Activated naive CD4-positive, alpha-beta T cell treated with anti-CD3 and anti-CD28 coated beads for 36 hours (primary cell): Measurements from ENCODE around the gene XG. TPM values are rescaled to one million over a fixed set of nuclear protein-coding genes. Genes with fewer than 3 reads are reported as not detected.

Source experiments
- CTCF ChIA-PET: fragments of 350-600 bp; sonication (Branson Sonifier 250); formaldehyde crosslinking; loops from one replicate; lab custom pipeline; 2021; ENCODE audit warnings: antibody characterized with exemption; lab: Charles Lee
- DNase-seq: peaks from one replicate; pipeline ENCODE4 v3.0.0-alpha.2; 2020
- H3K27ac Mint-ChIP-seq: one replicate; pipeline ENCODE4 v1.8.0; 2021; ENCODE audit warnings: mild to moderate bottlenecking, mixed read lengths
- H3K27me3 Mint-ChIP-seq: one replicate; pipeline ENCODE4 v1.8.0; 2021; ENCODE audit warnings: low read depth, mixed read lengths
- H3K36me3 Mint-ChIP-seq: one replicate; pipeline ENCODE4 v1.8.0; 2021; ENCODE audit warnings: low read depth, mixed read lengths
- H3K4me1 Mint-ChIP-seq: one replicate; pipeline ENCODE4 v1.8.0; 2021; ENCODE audit warnings: low read depth, mixed read lengths
- H3K4me3 Mint-ChIP-seq: one replicate; pipeline ENCODE4 v1.8.0; 2021; ENCODE audit warnings: mild to moderate bottlenecking, moderate library complexity, mixed read lengths
- H3K9me3 Mint-ChIP-seq: one replicate; pipeline ENCODE4 v1.8.0; 2021; ENCODE audit warnings: mixed read lengths
- intact Hi-C: fragments of 100-400 bp; cut with micrococcal nuclease; formaldehyde crosslinking; loops from one replicate; pipeline ENCODE4 v1.15.1; 2023
- total RNA-seq, 2 experiments: library from RNA; stranded (reverse); gene quantifications; one replicate each; pipeline ENCODE4 v1.2.3, GENCODE V29; 2021

XG gene
- total RNA-seq, 2 experiments from 2014 or later, result not detected

- Mint-ChIP-seq H3K36me3 (no peaks in the 10 kb centered on the region), H3K27ac (no peak overlapping the region), H3K27me3 (peaks cover 3% of the 10 kb centered on the region), H3K4me1 (no peaks in the 10 kb centered on the region), H3K9me3 (peaks cover 11% of the 10 kb centered on the region), H3K4me3 (no peak overlapping the region)
- DNase-seq, result no peak
- intact Hi-C loops, result no loop called here
- CTCF ChIA-PET, result no interaction called here
These were observed 86.1 kb downstream of the XG start for GRCh38 chrX:2837961-2838360.

DNA sequence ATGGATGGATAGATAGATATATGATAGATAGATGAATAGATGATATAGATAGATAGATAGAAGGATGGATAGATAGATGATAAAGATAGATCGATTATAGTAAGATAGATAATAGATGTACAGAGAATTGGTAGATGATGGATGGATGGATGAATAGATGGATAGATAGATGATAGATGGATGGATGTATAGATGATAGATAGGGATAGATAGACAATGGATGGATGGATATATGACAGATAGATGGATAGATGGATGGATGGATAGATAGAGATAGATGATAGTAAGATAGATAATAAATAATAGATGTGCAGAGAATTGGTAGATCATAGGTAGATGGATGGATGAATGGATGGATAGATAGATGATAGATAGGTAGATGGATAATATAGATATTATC lies 89.1 kb downstream of the XG start:
- DNase-seq, result no peak
- no peak overlapping the region for H3K4me3 Mint-ChIP-seq
- peaks cover 3% of the 10 kb centered on the region for H3K27me3 Mint-ChIP-seq
- H3K9me3 Mint-ChIP-seq, result peaks cover 8% of the 10 kb centered on the region
- no peaks in the 10 kb centered on the region for H3K4me1 Mint-ChIP-seq
- no peaks in the 10 kb centered on the region for H3K36me3 Mint-ChIP-seq
- intact Hi-C loops, result no loop called here
- no peak overlapping the region for H3K27ac Mint-ChIP-seq
- CTCF ChIA-PET, result no interaction called here

- H3K27me3 Mint-ChIP-seq, result peaks cover 3% of the 10 kb centered on the region
- intact Hi-C loops, result no loop called here
- H3K4me3 Mint-ChIP-seq, result no peak overlapping the region
- no peak overlapping the region for H3K27ac Mint-ChIP-seq
- H3K36me3 Mint-ChIP-seq, result no peaks in the 10 kb centered on the region
- CTCF ChIA-PET, result no interaction called here
- H3K9me3 Mint-ChIP-seq, result peaks cover 8% of the 10 kb centered on the region
- no peak for DNase-seq
- no peaks in the 10 kb centered on the region for H3K4me1 Mint-ChIP-seq
These were observed 89.7 kb downstream of the XG start for GRCh38 chrX:2841537-2841936.

- H3K4me1 Mint-ChIP-seq, result no peaks in the 10 kb centered on the region
- DNase-seq, result no peak
- intact Hi-C loops, result no loop called here
- no peak overlapping the region for H3K4me3 Mint-ChIP-seq
- no peak overlapping the region for H3K27ac Mint-ChIP-seq
- no peaks in the 10 kb centered on the region for H3K36me3 Mint-ChIP-seq
- no peaks in the 10 kb centered on the region for H3K9me3 Mint-ChIP-seq
- no peaks in the 10 kb centered on the region for H3K27me3 Mint-ChIP-seq
- CTCF ChIA-PET, result no interaction called here
These were observed 95.2 kb downstream of the XG start for GRCh38 chrX:2846992-2847391.

- Mint-ChIP-seq H3K4me3 (no peak overlapping the region), H3K9me3 (no peaks in the 10 kb centered on the region), H3K4me1 (no peaks in the 10 kb centered on the region), H3K27ac (no peak overlapping the region), H3K27me3 (no peaks in the 10 kb centered on the region), H3K36me3 (no peaks in the 10 kb centered on the region)
- no peak for DNase-seq
- intact Hi-C loops, result no loop called here
- CTCF ChIA-PET, result no interaction called here
These were observed 97.0 kb downstream of the XG start for GRCh38 chrX:2848871-2849301.

DNA sequence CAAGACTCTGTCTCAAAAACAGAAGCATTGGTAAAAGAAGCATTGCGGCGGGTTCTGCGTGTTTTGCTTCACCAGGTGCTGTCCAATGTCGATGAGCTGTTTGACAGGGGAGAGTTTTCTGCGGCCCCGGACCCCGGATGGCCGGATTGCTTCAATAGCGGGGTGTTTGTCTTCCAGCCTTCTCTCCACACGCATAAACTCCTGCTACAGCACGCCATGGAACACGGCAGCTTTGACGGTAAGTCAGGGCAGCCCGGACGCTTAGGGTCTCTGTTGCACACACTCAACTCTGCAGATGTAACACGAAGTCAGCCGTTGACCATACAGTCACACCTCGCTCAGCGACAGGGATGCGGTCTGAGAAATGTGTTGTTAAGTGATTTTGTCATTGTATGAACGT lies 103.1 kb downstream of the XG start:
- Mint-ChIP-seq H3K36me3 (no peaks in the 10 kb centered on the region), H3K4me3 (no peak overlapping the region), H3K27me3 (no peaks in the 10 kb centered on the region), H3K9me3 (no peaks in the 10 kb centered on the region), H3K4me1 (no peaks in the 10 kb centered on the region), H3K27ac (no peak overlapping the region)
- no peak for DNase-seq
- intact Hi-C loops, result no loop called here
- CTCF ChIA-PET, result no interaction called here

DNA sequence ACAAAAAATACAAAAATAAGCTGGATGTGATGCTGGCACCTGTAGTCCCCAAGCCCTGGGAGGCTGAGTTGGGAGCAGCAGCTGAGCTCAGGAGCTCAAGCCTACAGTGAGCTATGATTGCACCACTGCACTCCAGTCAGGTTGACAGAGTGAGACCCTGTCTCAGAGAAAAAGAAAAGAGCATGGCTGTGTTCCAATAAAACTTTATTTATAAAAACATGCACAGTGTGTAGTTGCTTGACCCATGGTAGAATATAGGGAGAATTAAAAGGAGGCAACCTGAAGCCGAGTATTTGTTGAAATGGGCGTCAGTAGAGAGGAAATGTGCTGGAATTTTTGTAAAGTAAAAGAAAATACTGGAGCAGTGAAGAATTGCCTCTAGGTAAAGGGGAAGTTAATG lies 103.9 kb downstream of the XG start:
- no peak for DNase-seq
- no peaks in the 10 kb centered on the region for H3K36me3 Mint-ChIP-seq
- intact Hi-C loops, result no loop called here
- H3K4me1 Mint-ChIP-seq, result no peaks in the 10 kb centered on the region
- no peak overlapping the region for H3K27ac Mint-ChIP-seq
- CTCF ChIA-PET, result no interaction called here
- no peak overlapping the region for H3K4me3 Mint-ChIP-seq
- H3K9me3 Mint-ChIP-seq, result no peaks in the 10 kb centered on the region
- H3K27me3 Mint-ChIP-seq, result no peaks in the 10 kb centered on the region

- Mint-ChIP-seq H3K4me1 (no peaks in the 10 kb centered on the region), H3K4me3 (no peak overlapping the region), H3K27ac (no peak overlapping the region), H3K36me3 (no peaks in the 10 kb centered on the region), H3K27me3 (no peaks in the 10 kb centered on the region), H3K9me3 (no peaks in the 10 kb centered on the region)
- intact Hi-C loops, result no loop called here
- no peak for DNase-seq
- CTCF ChIA-PET, result no interaction called here
These were observed 105.7 kb downstream of the XG start for GRCh38 chrX:2857566-2857965.

GRCh38 chrX:2859197-2859797 lies 107.5 kb downstream of the XG start:
- H3K9me3 Mint-ChIP-seq, result no peaks in the 10 kb centered on the region
- no peaks in the 10 kb centered on the region for H3K4me1 Mint-ChIP-seq
- no peak overlapping the region for H3K4me3 Mint-ChIP-seq
- H3K27me3 Mint-ChIP-seq, result no peaks in the 10 kb centered on the region
- DNase-seq, result no peak
- intact Hi-C loops, result no loop called here
- H3K36me3 Mint-ChIP-seq, result no peaks in the 10 kb centered on the region
- CTCF ChIA-PET, result no interaction called here
- no peak overlapping the region for H3K27ac Mint-ChIP-seq

- intact Hi-C loops, result no loop called here
- no peaks in the 10 kb centered on the region for H3K4me1 Mint-ChIP-seq
- DNase-seq, result no peak
- H3K9me3 Mint-ChIP-seq, result no peaks in the 10 kb centered on the region
- no peak overlapping the region for H3K4me3 Mint-ChIP-seq
- CTCF ChIA-PET, result no interaction called here
- H3K27me3 Mint-ChIP-seq, result no peaks in the 10 kb centered on the region
- no peak overlapping the region for H3K27ac Mint-ChIP-seq
- no peaks in the 10 kb centered on the region for H3K36me3 Mint-ChIP-seq
These were observed 110.6 kb downstream of the XG start for GRCh38 chrX:2862404-2862803.

DNA sequence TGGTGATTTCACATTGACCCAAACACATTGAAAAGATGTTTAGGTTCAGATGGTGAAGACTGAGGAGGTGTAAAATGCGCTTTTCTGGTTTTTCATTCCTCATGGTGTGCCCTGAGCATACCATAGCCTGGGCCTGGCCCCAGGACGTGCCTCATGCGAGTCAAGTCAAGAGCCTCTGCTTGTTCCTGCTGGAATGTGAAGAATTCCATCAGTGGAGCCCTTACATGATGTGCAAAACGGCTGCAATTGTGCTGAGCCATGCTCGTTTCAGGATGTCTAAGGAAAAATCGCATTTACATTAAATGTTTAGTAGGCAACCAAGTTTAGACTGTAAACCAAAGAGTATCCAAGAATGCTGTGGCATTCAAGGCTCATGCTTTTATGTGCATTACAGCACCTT lies 111.8 kb downstream of the XG start:
- H3K9me3 Mint-ChIP-seq, result no peaks in the 10 kb centered on the region
- H3K36me3 Mint-ChIP-seq, result no peaks in the 10 kb centered on the region
- no peaks in the 10 kb centered on the region for H3K27me3 Mint-ChIP-seq
- H3K4me1 Mint-ChIP-seq, result no peaks in the 10 kb centered on the region
- intact Hi-C loops, result no loop called here
- H3K27ac Mint-ChIP-seq, result no peak overlapping the region
- no peak overlapping the region for H3K4me3 Mint-ChIP-seq
- DNase-seq, result no peak
- CTCF ChIA-PET, result no interaction called here
